Thyroid gland (tissue), 4 donors: ENCODE measurements around the gene THYN1. TPM values are rescaled to one million over a fixed set of nuclear protein-coding genes. Genes with fewer than 3 reads are reported as not detected.
"Not testable (repeated sequence)": the region's sequence is repeated elsewhere in the genome, so short reads cannot be mapped to it uniquely, and the experiment has no call there.

Experiments
- DNase-seq, 2 donors: peaks; one replicate each; pipeline ENCODE4 v3.0.0-alpha.2; 2019
- H3K27ac ChIP-seq, 3 donors: fragments of 200-600 bp; sonication (generic); 1 replicate in 2 of 3; 2 replicates in 1 of 3; pipeline ENCODE4 v1.5.1; 2016 to 2019; ENCODE audit warnings: mild to moderate bottlenecking in 1 of 3, moderate library complexity in 1 of 3
- H3K27me3 ChIP-seq: fragments of 200-600 bp; sonication (generic); one replicate; pipeline ENCODE4 v1.5.1; 2019
- H3K36me3 ChIP-seq, 2 donors: fragments of 200-600 bp; sonication (generic); one replicate each; pipeline ENCODE4 v1.5.1; 2016 to 2019
- H3K4me1 ChIP-seq, 2 donors: fragments of 200-600 bp; sonication (generic); one replicate each; pipeline ENCODE4 v1.5.1; 2017 to 2019
- H3K4me3 ChIP-seq, 3 donors: fragments of 200-600 bp; sonication (generic); replicated peaks in 1 of 3; 1 replicate in 2 of 3; 2 replicates in 1 of 3; pipeline ENCODE4 v1.5.1; 2016; ENCODE audit warnings: mild to moderate bottlenecking in 1 of 3
- H3K9me3 ChIP-seq: fragments of 200-600 bp; sonication (generic); one replicate; pipeline ENCODE4 v1.5.1; 2017
- CTCF ChIP-seq, 6 experiments: fragments of 200-600 bp in 3 of 6; fragments of 450-650 bp in 3 of 6; sonication (generic) in 3 of 6; IDR thresholded peaks; one replicate each; pipeline ENCODE4 v1.5.1; 2016 to 2019; ENCODE audit warnings: antibody characterized with exemption in 6 of 6, mild to moderate bottlenecking in 2 of 6, inconsistent platforms in 1 of 6, moderate library complexity in 1 of 6
- POLR2A ChIP-seq, 2 donors: fragments of 450-650 bp; IDR thresholded peaks; one replicate each; pipeline ENCODE4 v1.6.1; 2017; ENCODE audit warnings: antibody characterized with exemption in 2 of 2, mild to moderate bottlenecking in 2 of 2, moderate library complexity in 1 of 2
- WGBS, 2 donors: methylation state at CpG; one replicate each; pipeline ENCODE4 v1.1.5; 2017; 5-methylcytosine and 5-hydroxymethylcytosine counted together
- intact Hi-C: fragments of 100-400 bp; cut with DNase I; formaldehyde crosslinking; loops from one replicate; pipeline ENCODE4 v1.15.1; 2023
- total RNA-seq, 4 donors: library from RNA; depleted of rRNA; stranded (reverse); fragments of >200 nt; gene quantifications; one replicate each; pipeline ENCODE4 v1.2.3, GENCODE V29; 2016

THYN1 gene
- total RNA-seq, 4 donors from 2014 or later, result 42.4 to 77.9 (median 63.8) TPM

GRCh38 chr11:134287561-134287960 is 34.4 kb upstream of the THYN1 start:
- TF ChIP-seq POLR2A (IDR thresholded peaks at IDR 0.05) (no peak), CTCF (IDR thresholded peaks at IDR 0.05) (no peak)
- H3K4me3 ChIP-seq, result no peak overlapping the region
- no peaks in the 10 kb centered on the region for H3K9me3 ChIP-seq
- WGBS, 2 donors, result 90 to 94% methylated on average over 12 of the region's 12 CpGs
- intact Hi-C loops, result no loop called here
- H3K27ac ChIP-seq, result no peak overlapping the region
- peaks cover 0 to 6% of the 10 kb centered on the region in 2 donors for H3K4me1 ChIP-seq
- no peaks in the 10 kb centered on the region for H3K36me3 ChIP-seq
- no peak for DNase-seq
- no peaks in the 10 kb centered on the region for H3K27me3 ChIP-seq

- DNase-seq, H3K36me3 ChIP-seq, H3K27me3 ChIP-seq, intact Hi-C loops, H3K27ac ChIP-seq, H3K9me3 ChIP-seq, H3K4me3 ChIP-seq: not testable (repeated sequence)
- WGBS, 2 donors, result 92 to 93% methylated on average over 5 of the region's 5 CpGs
- peaks cover 0 to 11% of the 10 kb centered on the region in 2 donors for H3K4me1 ChIP-seq
Observed at GRCh38 chr11:134284349-134284748, 31.2 kb upstream of the THYN1 start.

GRCh38 chr11:134283461-134284230 is 30.5 kb upstream of the THYN1 start:
- intact Hi-C loops, result no loop called here
- no peak overlapping the region for H3K27ac ChIP-seq
- TF ChIP-seq POLR2A (IDR thresholded peaks at IDR 0.05) (no peak), CTCF (IDR thresholded peaks at IDR 0.05) (no peak)
- H3K9me3 ChIP-seq, result no peaks in the 10 kb centered on the region
- H3K27me3 ChIP-seq, result no peaks in the 10 kb centered on the region
- H3K4me3 ChIP-seq, result no peak overlapping the region
- H3K36me3 ChIP-seq, result no peaks in the 10 kb centered on the region
- DNase-seq, result no peak
- peaks cover 0 to 11% of the 10 kb centered on the region in 2 donors for H3K4me1 ChIP-seq
- WGBS, 2 donors, result 72 to 80% methylated on average over 14 to 15 of the region's 16 CpGs

- intact Hi-C loops, result no loop called here
- Histone ChIP-seq H3K4me1 (peaks cover 0 to 12% of the 10 kb centered on the region in 2 donors), H3K36me3 (no peaks in the 10 kb centered on the region), H3K27ac (peak overlapping the region in 1 of 3 donors; percentile 63), H3K4me3 (no peak overlapping the region), H3K9me3 (no peaks in the 10 kb centered on the region), H3K27me3 (no peaks in the 10 kb centered on the region)
- 78 to 83% methylated on average over 21 to 22 of the region's 22 CpGs for WGBS, 2 donors
- peak; percentile 77 to 82 for DNase-seq
- no peak for TF ChIP-seq POLR2A (IDR thresholded peaks at IDR 0.05)
- TF ChIP-seq CTCF (IDR thresholded peaks at IDR 0.05), result no peak
Observed at GRCh38 chr11:134282121-134283045, 29.2 kb upstream of the THYN1 start.

GRCh38 chr11:134281635-134282034 is 28.5 kb upstream of the THYN1 start:
- DNase-seq, intact Hi-C loops: not testable (repeated sequence)
- no CpG with 5 or more reads among the region's 17 CpGs for WGBS, 2 donors

More at GRCh38 chr11:134281635-134282034, 28.5 kb upstream of the THYN1 start:
- not testable (repeated sequence) for H3K27ac ChIP-seq, H3K36me3 ChIP-seq, H3K4me3 ChIP-seq, H3K27me3 ChIP-seq, H3K9me3 ChIP-seq
- peaks cover 0 to 20% of the 10 kb centered on the region in 2 donors for H3K4me1 ChIP-seq
